Panc1 (cell line): ENCODE results near the gene GPR153.

Experiments
- TF ChIP-seq, protein P1 (sequence below): fragments of 450-650 bp; IDR thresholded peaks from 2 replicates; pipeline ENCODE4 v1.5.1; 2017; ENCODE audit warnings: mild to moderate bottlenecking
- TF ChIP-seq, protein P2 (sequence below), 2 experiments: IDR thresholded peaks; 2 replicates each; pipeline ENCODE4 v1.6.1; 2011 to 2012; ENCODE audit warnings: low read depth in 2 of 2, control low read depth in 1 of 2, low read length in 1 of 2, mild to moderate bottlenecking in 1 of 2, moderate library complexity in 1 of 2; ENCODE audit not compliant: insufficient read depth in 1 of 2

DNA sequence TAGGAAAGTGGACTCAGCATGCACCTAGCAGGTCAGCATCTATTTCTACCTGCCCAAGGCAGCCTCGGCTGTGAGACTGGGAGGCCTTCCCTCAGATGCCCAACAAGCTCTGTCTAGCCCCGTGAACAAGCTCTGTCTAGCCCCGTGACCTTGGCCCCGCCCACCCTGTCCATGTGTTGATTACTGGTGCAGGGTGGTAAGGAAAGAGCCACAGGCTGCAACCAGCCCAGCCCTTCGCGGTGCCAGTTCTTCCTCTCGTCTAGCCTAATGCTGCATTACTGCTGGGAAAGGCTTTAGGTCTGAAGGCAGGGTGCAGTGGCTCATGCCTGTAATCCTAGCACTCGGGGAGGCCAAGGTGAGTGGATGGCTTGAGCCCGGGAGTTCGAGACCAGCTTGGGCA is 2.2 kb downstream of the GPR153 start:
- TF ChIP-seq, protein P1, sequence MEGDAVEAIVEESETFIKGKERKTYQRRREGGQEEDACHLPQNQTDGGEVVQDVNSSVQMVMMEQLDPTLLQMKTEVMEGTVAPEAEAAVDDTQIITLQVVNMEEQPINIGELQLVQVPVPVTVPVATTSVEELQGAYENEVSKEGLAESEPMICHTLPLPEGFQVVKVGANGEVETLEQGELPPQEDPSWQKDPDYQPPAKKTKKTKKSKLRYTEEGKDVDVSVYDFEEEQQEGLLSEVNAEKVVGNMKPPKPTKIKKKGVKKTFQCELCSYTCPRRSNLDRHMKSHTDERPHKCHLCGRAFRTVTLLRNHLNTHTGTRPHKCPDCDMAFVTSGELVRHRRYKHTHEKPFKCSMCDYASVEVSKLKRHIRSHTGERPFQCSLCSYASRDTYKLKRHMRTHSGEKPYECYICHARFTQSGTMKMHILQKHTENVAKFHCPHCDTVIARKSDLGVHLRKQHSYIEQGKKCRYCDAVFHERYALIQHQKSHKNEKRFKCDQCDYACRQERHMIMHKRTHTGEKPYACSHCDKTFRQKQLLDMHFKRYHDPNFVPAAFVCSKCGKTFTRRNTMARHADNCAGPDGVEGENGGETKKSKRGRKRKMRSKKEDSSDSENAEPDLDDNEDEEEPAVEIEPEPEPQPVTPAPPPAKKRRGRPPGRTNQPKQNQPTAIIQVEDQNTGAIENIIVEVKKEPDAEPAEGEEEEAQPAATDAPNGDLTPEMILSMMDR, result no peak
- TF ChIP-seq, protein P2, sequence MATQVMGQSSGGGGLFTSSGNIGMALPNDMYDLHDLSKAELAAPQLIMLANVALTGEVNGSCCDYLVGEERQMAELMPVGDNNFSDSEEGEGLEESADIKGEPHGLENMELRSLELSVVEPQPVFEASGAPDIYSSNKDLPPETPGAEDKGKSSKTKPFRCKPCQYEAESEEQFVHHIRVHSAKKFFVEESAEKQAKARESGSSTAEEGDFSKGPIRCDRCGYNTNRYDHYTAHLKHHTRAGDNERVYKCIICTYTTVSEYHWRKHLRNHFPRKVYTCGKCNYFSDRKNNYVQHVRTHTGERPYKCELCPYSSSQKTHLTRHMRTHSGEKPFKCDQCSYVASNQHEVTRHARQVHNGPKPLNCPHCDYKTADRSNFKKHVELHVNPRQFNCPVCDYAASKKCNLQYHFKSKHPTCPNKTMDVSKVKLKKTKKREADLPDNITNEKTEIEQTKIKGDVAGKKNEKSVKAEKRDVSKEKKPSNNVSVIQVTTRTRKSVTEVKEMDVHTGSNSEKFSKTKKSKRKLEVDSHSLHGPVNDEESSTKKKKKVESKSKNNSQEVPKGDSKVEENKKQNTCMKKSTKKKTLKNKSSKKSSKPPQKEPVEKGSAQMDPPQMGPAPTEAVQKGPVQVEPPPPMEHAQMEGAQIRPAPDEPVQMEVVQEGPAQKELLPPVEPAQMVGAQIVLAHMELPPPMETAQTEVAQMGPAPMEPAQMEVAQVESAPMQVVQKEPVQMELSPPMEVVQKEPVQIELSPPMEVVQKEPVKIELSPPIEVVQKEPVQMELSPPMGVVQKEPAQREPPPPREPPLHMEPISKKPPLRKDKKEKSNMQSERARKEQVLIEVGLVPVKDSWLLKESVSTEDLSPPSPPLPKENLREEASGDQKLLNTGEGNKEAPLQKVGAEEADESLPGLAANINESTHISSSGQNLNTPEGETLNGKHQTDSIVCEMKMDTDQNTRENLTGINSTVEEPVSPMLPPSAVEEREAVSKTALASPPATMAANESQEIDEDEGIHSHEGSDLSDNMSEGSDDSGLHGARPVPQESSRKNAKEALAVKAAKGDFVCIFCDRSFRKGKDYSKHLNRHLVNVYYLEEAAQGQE (IDR thresholded peaks at IDR 0.05; ENCODE audit: insufficient read depth in 1 of 2, low read depth in 2 of 2, low read length in 1 of 2), result no peak
